CD4-positive, alpha-beta T cell treated with Interleukin-6 for 4 hours (primary cell): ENCODE data around the gene ARHGAP19.
A peak's percentile ranks its signal among the peaks of the same experiment; 100 is the strongest.

Experiments used
- DNase-seq: peaks from one replicate; pipeline ENCODE4 v3.0.0-alpha.2; 2020; ENCODE audit warnings: mixed read lengths

The ARHGAP19 gene

GRCh38 chr10:97228130-97228774 is 64.2 kb downstream of the ARHGAP19 start:
- no peak for DNase-seq

DNA sequence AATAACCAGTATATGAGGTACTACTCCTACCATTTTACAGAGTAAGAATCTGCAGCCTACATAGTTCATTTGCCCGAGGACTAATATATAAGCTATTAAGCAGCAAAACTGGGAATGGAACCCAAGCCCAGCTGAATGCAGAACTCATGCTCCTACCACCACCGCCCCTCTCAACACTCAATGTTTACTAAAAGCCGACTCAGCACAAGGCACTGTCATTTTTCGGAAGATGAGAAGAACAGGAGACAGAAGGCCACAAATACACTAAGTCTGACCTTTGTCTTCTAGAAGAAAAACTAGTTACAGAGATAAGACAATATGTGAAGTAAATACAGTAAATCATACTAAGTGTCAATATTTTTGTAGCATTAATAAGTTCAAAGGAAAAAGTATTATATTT is 66.0 kb downstream of the ARHGAP19 start:
- no peak for DNase-seq

- DNase-seq, result no peak
Observed at GRCh38 chr10:97224483-97225435, 67.7 kb downstream of the ARHGAP19 start.

DNA sequence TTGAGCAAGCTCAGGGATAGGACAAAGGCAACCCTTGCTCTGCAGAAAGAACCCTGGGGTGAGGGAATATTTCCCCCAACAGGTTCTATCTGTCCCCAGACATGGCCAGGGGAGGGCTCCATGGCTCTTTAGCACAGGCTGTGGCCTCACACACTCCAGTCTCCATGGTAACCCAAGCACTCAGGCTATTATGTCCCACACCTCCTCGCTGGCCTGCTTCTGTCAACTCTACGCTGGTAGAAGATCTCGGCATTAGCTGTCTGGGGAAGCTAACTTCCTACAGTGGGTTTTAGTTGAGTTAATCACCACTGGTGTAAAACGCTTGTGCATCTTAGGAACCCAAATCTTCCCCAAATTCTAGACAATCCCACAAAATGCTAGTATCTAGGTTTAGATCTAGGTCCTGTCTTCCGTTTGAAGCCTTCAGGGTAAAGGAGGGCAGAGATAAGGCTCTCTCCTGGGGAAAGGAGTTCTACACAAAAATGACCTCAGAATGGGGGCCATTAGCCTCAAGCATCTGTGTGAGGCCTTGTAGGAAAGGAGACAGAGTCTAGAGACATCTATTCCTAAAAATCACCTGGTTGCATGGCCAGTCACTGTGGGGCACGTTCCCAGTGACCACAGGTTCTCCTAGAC is 70.0 kb downstream of the ARHGAP19 start:
- no peak for DNase-seq

DNA sequence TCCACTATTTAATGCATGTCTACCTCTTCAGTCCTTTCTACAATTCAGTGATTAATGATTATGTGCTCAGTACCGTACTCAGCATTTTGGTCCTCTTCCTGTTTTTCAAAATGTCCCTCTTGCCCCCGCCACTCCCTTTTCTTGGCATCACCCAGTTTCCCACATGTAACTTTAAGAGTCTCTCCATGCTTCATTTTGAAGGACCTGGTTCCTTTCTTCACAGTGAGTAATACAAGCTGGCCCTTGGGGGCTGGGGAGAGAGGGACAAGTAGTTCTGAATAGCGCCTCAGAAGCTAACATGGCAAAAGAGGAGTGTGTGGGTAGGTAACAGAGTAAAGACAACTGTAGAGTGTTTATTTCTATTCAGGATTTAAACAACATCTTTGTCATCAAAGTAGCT is 72.1 kb downstream of the ARHGAP19 start:
- DNase-seq, result no peak

DNA sequence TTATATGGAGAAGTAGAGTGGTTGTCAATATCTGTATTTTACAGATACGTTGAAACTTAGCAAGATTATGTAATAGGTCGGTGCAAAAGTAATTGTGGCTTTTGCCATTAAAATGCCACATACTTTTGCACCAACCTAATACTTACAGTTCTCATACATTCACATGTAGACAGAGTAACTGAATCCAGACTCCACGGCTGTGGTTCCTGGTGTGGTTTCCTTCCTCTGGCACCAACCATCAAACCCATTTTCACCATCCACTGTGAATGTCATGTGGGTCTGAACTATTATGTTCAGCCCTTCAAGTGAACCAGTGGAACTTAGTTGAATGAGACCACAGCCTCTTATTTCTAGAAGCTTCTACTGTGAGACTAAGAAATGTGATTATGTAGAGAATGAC is 75.1 kb downstream of the ARHGAP19 start:
- no peak for DNase-seq

DNA sequence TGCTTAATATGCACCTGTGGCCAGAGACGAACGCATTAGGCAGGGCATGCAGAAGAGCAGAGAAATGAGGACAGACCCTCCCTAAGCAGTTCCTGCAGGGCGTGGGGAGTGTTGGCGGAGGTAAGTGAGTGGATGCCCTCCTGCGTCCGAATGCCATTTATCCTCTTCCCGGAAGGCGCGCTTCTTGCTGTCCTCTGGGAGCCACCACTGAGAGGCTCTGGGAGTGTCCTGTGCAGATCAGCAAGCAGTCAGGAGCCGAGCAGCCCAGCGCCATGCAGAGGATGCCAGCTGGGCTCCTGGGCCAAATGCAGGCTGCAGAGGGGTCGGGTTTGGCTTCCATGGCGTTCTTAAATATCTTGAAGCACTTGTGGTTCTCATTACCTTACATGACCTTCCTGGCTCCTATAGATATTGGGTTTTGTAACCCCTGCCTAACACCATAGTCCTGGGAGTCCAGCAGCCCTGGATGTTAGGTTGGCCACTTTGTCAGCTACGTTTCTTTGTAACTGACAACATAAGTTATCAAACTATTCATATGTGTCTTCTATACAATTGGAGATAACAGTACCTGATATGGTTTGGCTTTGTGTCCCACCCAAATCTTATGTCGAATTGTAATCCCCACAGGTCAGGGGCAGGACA is 76.7 kb downstream of the ARHGAP19 start:
- no peak for DNase-seq

DNA sequence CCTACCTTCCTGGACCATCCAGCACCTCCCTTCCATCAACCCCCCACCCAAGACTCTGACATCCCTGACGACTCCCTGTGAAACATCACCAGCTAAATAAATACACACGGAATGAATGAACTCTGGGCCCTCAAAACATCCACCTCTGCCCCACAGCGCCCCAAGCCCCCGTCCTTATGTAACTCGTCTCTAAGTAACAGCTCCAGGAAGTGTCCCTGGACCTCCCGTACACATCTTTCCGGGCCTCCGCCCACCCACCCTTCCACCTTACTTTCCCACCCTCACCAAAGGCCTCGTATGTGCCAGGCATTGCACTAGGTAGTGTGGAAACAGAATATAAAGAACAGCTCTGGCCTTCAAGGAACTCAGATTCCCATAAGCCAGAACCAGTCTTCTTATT is 79.0 kb downstream of the ARHGAP19 start:
- no peak for DNase-seq

GRCh38 chr10:97211229-97211628 is 81.2 kb downstream of the ARHGAP19 start:
- DNase-seq, result no peak

- DNase-seq, result peak; percentile 73
Observed at GRCh38 chr10:97210543-97210960, 81.9 kb downstream of the ARHGAP19 start.

DNA sequence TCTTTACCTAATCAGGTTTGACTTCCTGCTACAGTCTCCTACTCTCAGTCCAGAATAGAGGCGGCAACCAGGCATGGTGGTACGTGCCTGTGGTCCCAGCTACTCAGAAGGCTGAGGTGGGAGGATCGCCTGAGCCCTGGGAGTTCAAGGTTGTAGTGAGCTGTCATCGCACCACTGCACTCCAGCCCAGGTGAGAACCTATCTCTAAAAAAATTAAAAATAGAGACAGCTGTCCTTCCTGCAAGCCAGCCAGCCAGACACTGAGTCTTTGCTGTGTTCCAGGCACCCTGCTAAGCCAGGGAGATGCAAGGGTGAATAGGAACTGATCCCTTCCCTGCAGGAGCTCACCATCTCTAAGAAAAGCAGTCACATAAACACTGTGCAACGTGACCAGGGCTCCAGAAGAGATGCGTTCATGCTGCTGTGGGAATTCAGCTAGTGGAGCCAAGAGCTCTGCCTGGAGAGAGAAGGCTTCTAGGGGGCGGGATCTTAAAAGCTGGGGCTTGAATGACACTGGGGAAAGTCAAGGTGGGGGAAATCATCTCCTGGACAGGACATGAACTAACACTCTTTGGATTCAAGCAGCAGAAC is 84.6 kb downstream of the ARHGAP19 start:
- DNase-seq, result no peak

DNA sequence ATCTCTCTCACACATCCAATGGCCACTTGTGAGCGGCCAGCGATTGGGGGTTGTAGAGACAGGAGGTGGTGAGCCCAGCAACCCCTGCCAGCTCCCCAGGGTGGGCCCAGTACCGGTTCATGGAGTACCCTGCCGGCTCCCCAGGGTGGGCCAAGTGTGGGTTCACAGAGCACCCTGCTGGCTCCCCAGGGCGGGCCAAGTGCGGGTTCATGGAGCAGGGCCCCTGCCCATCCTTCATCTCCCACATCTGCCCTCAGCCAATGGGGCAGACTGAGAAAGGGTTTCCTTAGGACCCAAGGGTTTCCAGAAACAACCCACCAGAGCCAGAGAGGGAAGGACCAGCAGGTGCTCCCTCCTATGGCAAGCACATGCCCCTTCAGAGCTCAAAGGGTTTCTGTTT is 85.3 kb downstream of the ARHGAP19 start:
- no peak for DNase-seq

GRCh38 chr10:97204826-97205679 is 87.4 kb downstream of the ARHGAP19 start:
- no peak for DNase-seq

DNA sequence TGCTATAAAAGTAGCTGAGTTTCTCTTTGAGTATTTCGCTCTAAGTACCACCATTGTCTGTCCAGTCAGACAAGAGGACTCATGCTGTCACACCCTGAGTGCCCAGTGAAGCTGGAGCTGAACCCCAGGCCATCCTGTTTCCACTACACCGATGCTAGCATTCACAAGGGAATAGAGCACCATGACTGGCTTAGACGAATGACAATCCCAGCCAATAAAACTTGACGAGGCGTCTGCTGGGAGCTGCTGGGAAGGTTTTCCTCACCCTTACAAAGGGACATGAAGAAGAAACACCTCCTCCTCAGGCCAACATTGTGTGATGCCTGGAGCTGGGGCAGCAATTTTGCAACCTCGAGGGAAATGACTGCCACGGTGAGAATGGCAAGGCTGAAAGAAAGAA is 89.2 kb downstream of the ARHGAP19 start:
- no peak for DNase-seq

GRCh38 chr10:97200616-97201015 is 91.8 kb downstream of the ARHGAP19 start:
- DNase-seq, result no peak

DNA sequence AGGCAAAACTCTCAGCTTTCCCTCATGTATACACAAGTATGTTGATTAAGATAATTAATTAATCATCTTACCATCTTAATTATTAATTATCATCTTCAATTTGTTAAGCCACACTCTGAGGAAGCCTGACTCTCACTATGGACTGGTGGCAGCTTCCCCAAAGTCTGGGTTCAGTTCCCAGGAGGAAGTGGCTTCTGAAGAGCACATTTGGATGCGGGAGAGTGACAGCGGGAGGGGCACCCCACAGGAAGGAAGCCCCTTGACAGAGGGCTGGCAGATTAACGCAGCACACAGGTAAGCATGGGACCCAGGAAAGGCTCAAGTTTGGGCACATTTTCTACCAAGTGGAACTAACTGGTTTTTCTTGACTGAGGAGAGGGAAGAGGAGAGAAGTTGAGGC is 93.3 kb downstream of the ARHGAP19 start:
- no peak for DNase-seq

- DNase-seq, result no peak
Observed at GRCh38 chr10:97197030-97197500, 95.4 kb downstream of the ARHGAP19 start.

GRCh38 chr10:97196223-97197029 is 96.0 kb downstream of the ARHGAP19 start:
- DNase-seq, result peak; percentile 81

DNA sequence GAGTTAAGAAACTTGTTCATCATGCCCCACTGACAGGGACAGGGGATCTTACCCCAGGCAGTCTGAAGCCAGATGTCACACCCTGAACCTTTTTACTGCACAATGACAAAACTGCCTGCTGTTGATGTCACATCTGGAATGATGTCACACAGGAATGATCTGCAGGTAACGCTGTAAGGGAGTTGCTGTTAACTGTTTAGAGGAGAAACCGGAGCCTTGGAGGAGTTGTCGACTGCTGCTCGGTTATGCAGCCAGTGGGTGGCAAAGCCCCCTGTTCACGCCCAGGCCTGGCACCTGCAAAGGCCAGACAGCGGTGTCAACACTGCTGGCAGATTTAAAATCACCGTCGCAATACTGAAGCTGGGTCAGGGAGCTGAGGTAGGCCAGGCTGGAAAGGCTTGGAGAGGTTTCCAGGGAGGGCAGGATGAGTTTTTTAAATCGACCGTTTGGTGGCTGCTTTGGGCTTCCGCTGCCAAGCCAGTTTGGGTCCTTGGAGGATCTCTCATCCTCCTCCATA is 96.7 kb downstream of the ARHGAP19 start:
- DNase-seq, result no peak

DNA sequence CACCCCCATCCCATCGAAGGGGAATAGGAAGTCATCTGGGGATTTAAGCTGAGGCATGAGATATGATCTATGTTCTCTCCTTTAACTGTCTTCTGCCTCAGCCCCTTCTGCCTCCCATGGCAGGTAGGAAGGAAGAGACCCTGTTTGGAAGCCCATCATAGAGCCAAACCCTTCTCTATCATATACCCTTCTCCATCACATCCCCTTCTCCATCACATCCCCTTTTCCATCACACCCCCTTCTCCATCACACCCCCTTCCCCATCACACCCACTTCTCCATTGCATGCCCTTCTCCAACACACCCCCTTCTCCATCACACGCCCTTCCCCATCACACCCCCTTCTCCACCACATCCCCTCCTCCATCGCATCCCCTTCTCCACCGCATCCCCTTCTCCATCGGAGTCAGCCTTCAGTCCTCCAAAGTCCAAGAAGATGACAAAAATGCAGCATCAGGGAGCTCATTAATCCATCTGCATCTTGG is 99.4 kb downstream of the ARHGAP19 start:
- DNase-seq, result no peak
